OCI-LY3 (cell line): ENCODE results near the gene TREH.

Experiments used
- CTCF ChIP-seq: fragments of 200-600, 300-600 bp; sonication (generic); IDR thresholded peaks from 2 replicates; pipeline ENCODE4 v1.5.1; 2014; ENCODE audit warnings: antibody characterized with exemption, low read length, low read depth
- EZH2phosphoT487 ChIP-seq: fragments of 200-600 bp; shearing (Covaris generic); IDR thresholded peaks from 2 replicates; pipeline ENCODE4 v1.6.1; 2018; ENCODE audit warnings: antibody characterized with exemption, mixed run types, low read depth

- no peak for TF ChIP-seq CTCF
- TF ChIP-seq EZH2phosphoT487: no peak
Observed at GRCh38 chr11:118660681-118661424, 18.6 kb downstream of the TREH start.
